IMR-90 (cell line): ENCODE data around the gene DENND1A.

Experiments used
- CEBPB ChIP-seq: IDR thresholded peaks from 2 replicates; pipeline ENCODE4 v1.6.1; 2012; ENCODE audit warnings: low read depth, low read length, improper control_type of control experiment
- CHD1 ChIP-seq: IDR thresholded peaks from 2 replicates; pipeline ENCODE4 v1.6.1; 2012; ENCODE audit warnings: low read depth, low read length, improper control_type of control experiment
- MAFK ChIP-seq: IDR thresholded peaks from 2 replicates; pipeline ENCODE4 v1.6.1; 2012; ENCODE audit warnings: low read depth, low read length, improper control_type of control experiment
- MXI1 ChIP-seq: IDR thresholded peaks from 2 replicates; pipeline ENCODE4 v1.6.1; 2012; ENCODE audit warnings: low read depth, mild to moderate bottlenecking, low read length, moderate library complexity, borderline replicate concordance
- POLR2A ChIP-seq: IDR thresholded peaks from 2 replicates; pipeline ENCODE4 v1.6.1; 2012; ENCODE audit warnings: mild to moderate bottlenecking, low read depth, low read length
- RAD21 ChIP-seq: IDR thresholded peaks from 2 replicates; pipeline ENCODE4 v1.6.1; 2012; ENCODE audit warnings: low read length, improper control_type of control experiment
- TF ChIP-seq, protein P1 (sequence below): conservative IDR thresholded peaks from 2 replicates; pipeline ENCODE4 v1.5.1; 2012; ENCODE audit warnings: mild to moderate bottlenecking, low read depth, low read length, improper control_type of control experiment
- TF ChIP-seq, protein P2 (sequence below): fragments of 150-350 bp; IDR thresholded peaks from 2 replicates; pipeline ENCODE4 v1.6.1; 2016; ENCODE audit warnings: low read depth, mild to moderate bottlenecking, low read length, moderate library complexity, borderline replicate concordance
- TF ChIP-seq, protein P3 (sequence below): fragments of 150-350 bp; IDR thresholded peaks from 2 replicates; pipeline ENCODE4 v1.6.1; 2017; ENCODE audit warnings: mild to moderate bottlenecking, antibody characterized with exemption, low read length, low read depth

DNA sequence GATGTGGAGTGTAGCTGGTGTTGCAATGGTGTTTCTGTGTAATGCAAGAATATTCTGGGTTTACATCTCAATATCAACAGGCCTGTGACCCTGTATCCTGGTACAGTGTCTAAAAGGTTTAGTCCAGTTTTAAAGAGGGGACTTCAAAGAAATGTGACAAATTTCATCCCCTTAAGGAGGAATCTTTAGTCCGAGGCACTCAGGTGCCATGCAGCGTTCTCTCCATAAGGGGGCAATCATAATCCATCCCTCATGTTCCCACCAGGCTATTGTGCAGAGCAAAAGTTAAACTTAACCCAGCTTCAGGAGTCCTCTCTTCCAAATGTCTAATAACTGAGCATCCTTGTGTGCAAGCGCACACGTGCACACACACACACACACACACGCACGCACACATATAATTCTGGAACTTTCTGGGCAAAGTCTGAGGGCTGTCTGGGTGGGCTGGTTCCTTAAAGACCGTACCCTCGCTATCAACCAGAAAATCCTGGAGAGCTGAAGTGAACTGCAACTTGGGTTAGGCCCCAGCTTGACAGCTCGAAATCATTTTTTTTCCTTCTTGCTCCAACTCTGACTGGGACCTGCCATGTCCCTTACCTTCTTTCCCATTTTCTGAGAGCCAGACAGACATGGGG lies 527.9 kb downstream of the DENND1A start:
- TF ChIP-seq, protein P1, sequence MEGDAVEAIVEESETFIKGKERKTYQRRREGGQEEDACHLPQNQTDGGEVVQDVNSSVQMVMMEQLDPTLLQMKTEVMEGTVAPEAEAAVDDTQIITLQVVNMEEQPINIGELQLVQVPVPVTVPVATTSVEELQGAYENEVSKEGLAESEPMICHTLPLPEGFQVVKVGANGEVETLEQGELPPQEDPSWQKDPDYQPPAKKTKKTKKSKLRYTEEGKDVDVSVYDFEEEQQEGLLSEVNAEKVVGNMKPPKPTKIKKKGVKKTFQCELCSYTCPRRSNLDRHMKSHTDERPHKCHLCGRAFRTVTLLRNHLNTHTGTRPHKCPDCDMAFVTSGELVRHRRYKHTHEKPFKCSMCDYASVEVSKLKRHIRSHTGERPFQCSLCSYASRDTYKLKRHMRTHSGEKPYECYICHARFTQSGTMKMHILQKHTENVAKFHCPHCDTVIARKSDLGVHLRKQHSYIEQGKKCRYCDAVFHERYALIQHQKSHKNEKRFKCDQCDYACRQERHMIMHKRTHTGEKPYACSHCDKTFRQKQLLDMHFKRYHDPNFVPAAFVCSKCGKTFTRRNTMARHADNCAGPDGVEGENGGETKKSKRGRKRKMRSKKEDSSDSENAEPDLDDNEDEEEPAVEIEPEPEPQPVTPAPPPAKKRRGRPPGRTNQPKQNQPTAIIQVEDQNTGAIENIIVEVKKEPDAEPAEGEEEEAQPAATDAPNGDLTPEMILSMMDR: peak; percentile 86
- no peak for TF ChIP-seq POLR2A
- no peak for TF ChIP-seq CEBPB
- no peak for TF ChIP-seq MAFK
- TF ChIP-seq, protein P2, sequence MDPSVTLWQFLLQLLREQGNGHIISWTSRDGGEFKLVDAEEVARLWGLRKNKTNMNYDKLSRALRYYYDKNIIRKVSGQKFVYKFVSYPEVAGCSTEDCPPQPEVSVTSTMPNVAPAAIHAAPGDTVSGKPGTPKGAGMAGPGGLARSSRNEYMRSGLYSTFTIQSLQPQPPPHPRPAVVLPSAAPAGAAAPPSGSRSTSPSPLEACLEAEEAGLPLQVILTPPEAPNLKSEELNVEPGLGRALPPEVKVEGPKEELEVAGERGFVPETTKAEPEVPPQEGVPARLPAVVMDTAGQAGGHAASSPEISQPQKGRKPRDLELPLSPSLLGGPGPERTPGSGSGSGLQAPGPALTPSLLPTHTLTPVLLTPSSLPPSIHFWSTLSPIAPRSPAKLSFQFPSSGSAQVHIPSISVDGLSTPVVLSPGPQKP: no peak
- peak; percentile 84 for TF ChIP-seq RAD21
- no peak for TF ChIP-seq CHD1
- no peak for TF ChIP-seq MXI1
- TF ChIP-seq, protein P3, sequence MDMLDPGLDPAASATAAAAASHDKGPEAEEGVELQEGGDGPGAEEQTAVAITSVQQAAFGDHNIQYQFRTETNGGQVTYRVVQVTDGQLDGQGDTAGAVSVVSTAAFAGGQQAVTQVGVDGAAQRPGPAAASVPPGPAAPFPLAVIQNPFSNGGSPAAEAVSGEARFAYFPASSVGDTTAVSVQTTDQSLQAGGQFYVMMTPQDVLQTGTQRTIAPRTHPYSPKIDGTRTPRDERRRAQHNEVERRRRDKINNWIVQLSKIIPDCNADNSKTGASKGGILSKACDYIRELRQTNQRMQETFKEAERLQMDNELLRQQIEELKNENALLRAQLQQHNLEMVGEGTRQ: no peak
